Measurements from ENCODE around the gene OSBPL1A.

OSBPL1A gene

DNA sequence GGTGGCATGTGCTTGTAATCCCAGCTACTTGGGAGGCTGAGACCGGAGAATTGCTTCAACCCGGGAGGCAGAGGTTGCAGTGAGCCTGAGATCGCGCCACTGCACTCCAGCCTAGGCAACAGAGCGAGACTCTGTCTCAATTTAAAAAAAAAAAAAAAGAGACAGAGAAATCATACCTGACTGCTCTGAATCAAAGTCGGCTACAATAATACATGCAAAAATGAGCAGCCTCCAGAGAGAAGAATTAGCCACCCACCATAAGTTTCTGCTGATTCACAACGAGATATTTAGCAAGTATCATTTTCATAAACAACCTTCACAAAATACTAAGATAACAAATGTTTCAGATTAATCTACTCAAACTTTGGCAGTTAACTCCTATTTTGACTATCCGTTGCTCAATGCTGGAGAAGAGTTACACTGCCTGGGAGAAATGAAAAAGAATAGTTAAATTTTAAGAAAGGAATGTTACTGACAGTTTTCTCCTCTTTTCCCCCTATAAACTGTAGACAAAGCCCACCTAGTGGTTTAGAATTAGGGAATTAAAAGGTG, 1.5 kb downstream of the OSBPL1A start:
- POLR2A ChIA-PET: interaction anchor here (2.5 kb wide), 1 partner anchor 31 kb away, joined by 8 read pairs; the partner anchor contains the start of gene IMPACT
- CTCF ChIA-PET: interaction anchor here (0.9 to 2.5 kb wide), 6 partner anchors 10 to 219 kb away, joined by 3 to 9 read pairs (median 4); no protein-coding TSS in a partner anchor
- H3K4me3 ChIP-seq (ENCODE audit: low read depth, low read length): peak overlapping the region; percentile 75
- DNase-seq (ENCODE audit: low read depth, low spot score): no peak
- TF ChIP-seq, protein P1, sequence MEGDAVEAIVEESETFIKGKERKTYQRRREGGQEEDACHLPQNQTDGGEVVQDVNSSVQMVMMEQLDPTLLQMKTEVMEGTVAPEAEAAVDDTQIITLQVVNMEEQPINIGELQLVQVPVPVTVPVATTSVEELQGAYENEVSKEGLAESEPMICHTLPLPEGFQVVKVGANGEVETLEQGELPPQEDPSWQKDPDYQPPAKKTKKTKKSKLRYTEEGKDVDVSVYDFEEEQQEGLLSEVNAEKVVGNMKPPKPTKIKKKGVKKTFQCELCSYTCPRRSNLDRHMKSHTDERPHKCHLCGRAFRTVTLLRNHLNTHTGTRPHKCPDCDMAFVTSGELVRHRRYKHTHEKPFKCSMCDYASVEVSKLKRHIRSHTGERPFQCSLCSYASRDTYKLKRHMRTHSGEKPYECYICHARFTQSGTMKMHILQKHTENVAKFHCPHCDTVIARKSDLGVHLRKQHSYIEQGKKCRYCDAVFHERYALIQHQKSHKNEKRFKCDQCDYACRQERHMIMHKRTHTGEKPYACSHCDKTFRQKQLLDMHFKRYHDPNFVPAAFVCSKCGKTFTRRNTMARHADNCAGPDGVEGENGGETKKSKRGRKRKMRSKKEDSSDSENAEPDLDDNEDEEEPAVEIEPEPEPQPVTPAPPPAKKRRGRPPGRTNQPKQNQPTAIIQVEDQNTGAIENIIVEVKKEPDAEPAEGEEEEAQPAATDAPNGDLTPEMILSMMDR (IDR thresholded peaks at IDR 0.05; ENCODE audit: insufficient read depth, low read length, missing control alignments): no peak

DNA sequence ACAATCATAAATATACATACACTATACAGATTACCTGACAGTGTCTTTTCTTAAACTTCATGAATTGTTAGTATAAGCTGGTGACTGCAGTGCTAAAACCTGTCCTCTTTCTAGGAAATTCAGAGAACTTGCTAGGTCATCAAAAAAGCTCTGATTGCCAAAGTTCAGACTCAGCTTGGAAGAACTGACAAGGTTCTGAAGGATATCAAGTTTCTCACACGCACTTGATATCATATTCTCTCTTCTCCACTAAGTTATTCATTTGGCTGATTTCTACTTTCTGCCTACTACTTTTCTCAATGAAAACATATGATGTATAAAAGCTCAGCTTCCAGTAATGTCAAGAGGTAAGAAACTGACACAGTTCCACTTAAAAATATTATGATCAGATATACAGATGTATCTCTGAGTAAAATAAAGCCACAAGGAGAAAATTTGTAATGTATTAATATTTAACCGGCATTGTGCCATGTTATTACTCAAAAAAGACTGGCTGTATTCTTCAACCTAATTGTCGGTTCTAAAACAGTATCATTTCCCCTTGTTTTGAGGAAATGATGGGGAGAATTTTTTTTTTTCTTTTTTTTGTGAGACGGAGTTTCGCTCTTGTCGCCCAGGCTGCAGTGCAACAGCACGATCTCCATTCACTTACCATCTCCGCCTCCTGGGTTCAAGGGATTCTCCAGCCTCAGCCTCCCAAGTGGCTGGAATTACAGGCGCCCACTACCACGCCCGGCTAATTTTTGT, 2.4 kb downstream of the OSBPL1A start:
- POLR2A ChIA-PET: no interaction called here

DNA sequence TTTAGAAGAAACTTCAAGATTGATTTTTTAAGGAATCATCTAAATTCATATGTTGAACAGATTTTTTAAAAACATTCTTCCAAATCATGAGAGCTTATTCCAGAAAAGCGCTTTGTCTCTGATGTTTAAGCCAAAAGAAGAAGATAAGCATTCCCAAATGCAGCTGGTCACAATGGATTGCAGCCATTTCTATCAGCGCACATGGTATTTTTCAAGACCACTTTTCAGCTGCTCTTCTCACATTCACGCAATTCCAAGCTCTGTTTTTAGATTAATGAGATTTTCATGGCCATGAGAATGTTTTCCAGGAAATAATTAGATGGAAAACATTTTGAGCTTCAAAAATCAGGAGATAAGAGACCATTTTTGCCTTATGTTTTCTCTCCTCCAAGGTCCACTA, 8.7 kb downstream of the OSBPL1A start:
- ChIA-PET CTCF (interaction anchor here (1.0 to 1.2 kb wide), 2 partner anchors 29 to 32 kb away, joined by 3 to 5 read pairs; no protein-coding TSS in a partner anchor), POLR2A (no interaction called here)

More for the DNA sequence above, 2.4 kb downstream of the OSBPL1A start:
- CTCF ChIA-PET: no interaction called here
- TF ChIP-seq, protein P1 (IDR thresholded peaks at IDR 0.05; ENCODE audit: insufficient read depth, low read length, missing control alignments): no peak
- H3K4me3 ChIP-seq (ENCODE audit: low read depth, low read length): no peak overlapping the region
- no peak for DNase-seq (ENCODE audit: low read depth, low spot score)

DNA sequence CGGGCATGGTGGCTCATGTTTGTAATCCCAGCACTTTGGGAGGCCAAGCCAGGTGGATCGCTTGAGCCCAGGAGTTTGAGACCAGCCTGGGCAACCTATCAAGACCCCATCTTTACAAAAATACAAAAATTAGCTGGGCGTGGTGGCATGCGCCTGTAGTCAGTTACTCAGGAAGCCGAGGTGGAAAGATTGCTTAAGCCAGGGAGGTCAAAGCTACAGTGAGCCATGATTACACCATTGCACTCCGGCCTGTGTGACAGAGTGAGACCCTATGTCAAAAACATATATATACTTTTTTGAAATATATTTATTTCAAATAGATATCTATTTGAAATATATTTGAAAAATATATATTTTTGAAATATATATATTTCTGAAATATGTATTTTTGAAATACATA, 10.9 kb downstream of the OSBPL1A start:
- ChIA-PET POLR2A (no interaction called here), CTCF (no interaction called here)
- H3K4me3 ChIP-seq (ENCODE audit: low read depth, low read length): no peak overlapping the region
- TF ChIP-seq, protein P1 (IDR thresholded peaks at IDR 0.05; ENCODE audit: insufficient read depth, low read length, missing control alignments): no peak
- no peak for DNase-seq (ENCODE audit: low read depth, low spot score)

More for the DNA sequence above, 8.7 kb downstream of the OSBPL1A start:
- no peak overlapping the region for H3K4me3 ChIP-seq (ENCODE audit: low read depth, low read length)
- TF ChIP-seq, protein P1 (IDR thresholded peaks at IDR 0.05; ENCODE audit: insufficient read depth, low read length, missing control alignments): no peak
- DNase-seq (ENCODE audit: low read depth, low spot score): no peak

DNA sequence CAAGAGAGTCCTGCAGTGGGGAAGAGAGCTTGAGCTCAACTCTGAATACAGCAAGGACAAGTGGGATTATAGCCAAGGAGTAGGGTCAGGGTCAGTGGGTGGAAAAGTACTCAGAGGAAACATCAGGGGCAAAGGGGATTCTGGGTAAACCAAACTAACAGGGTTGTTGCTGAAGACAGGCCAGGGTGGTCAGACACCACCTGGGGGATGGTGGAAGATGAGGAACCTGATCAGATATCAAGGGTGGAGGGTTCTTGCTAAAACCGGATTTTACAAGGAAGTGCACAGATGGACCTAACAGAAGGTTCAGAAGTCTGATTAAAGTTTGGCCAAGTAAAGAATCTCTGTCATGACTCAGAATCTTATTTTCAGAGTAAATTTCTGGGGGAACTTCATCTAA, 16.5 kb downstream of the OSBPL1A start:
- TF ChIP-seq, protein P1 (IDR thresholded peaks at IDR 0.05; ENCODE audit: insufficient read depth, low read length, missing control alignments): no peak
- DNase-seq (ENCODE audit: low read depth, low spot score): no peak
- no peak overlapping the region for H3K4me3 ChIP-seq (ENCODE audit: low read depth, low read length)
- ChIA-PET CTCF (interaction anchor here (1.1 kb wide), 2 partner anchors 22 to 108 kb away, joined by 3 to 5 read pairs; no protein-coding TSS in a partner anchor), POLR2A (no interaction called here)

DNA sequence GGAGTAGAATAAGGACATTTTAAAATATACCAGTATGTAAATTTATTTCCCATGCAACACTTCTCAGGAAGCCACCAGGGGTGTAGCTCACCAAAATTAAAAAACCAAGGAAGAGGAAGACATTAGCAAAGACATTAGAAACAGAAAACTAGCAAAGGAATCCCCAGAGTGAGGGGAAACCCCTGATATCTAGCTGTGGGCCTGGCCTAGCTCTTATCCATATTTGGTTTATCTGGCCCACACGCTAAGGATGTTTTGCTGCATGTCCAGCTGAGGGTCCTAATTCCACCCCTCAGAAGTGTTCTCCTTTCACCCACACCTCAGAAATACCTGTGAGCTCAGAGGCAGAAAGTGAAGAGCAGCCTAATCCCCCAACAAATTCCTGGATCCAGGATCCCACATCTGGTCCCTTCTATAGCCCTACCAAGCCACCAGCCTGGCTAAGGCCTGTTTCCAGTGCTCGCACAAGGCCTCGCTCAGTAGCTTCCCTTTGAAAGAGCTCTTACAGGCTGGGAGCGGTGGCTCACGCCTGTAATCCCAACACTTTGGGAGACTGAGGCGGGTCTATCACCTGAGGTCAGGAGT, 17.4 kb downstream of the OSBPL1A start:
- ChIA-PET POLR2A (interaction anchor here (0.6 kb wide), 1 partner anchor 751 kb away, joined by 4 read pairs; no protein-coding TSS in a partner anchor), CTCF (interaction anchor here (1.1 kb wide), 2 partner anchors 21 to 109 kb away, joined by 3 to 5 read pairs; no protein-coding TSS in a partner anchor)
- no peak overlapping the region for H3K4me3 ChIP-seq (ENCODE audit: low read depth, low read length)
- TF ChIP-seq, protein P1 (IDR thresholded peaks at IDR 0.05; ENCODE audit: insufficient read depth, low read length, missing control alignments): no peak
- DNase-seq (ENCODE audit: low read depth, low spot score): no peak
